ENCODE measurements around the gene GNPTG. TPM values are rescaled to one million over a fixed set of nuclear protein-coding genes. Genes with fewer than 3 reads are reported as not detected.

The GNPTG gene
- total RNA-seq, 4 donors from 2014 or later, result 53.8 to 130 (median 79.1) TPM

DNA sequence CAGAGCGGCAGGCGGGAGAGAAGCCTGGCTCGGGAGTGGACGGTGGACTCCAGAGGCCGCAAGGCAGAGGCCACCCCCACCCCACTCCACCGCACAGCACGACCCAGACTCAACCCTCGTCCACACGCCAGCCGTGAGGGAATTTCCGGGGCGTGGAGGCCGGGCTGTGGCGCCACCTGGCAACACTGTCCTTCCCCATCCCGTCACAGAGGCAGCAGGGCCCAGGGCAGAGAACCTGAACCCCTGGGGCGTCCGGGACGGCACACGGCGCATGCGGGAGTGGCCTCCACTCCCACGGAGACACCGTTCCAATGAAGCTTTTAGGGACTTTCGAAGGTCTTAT, 23.5 kb downstream of the GNPTG start:
- in situ Hi-C loops (cut with MboI; ENCODE audit: low pct_ligation_motif_present in 1 of 4, low pct_unique_long_range_greater_than_20kb in 1 of 4, low sequenced_read_pairs in 3 of 4) (no loop called here), intact Hi-C loops (cut with DNase I; ENCODE audit: low total_unique reads) (no loop called here)
- TF ChIP-seq POLR2A (IDR thresholded peaks at IDR 0.05), result no peak
- TF ChIP-seq EP300 (IDR thresholded peaks at IDR 0.05; ENCODE audit: low read depth), result no peak
- TF ChIP-seq POLR2AphosphoS5 (IDR thresholded peaks at IDR 0.05), result no peak
- TF ChIP-seq, protein P1, sequence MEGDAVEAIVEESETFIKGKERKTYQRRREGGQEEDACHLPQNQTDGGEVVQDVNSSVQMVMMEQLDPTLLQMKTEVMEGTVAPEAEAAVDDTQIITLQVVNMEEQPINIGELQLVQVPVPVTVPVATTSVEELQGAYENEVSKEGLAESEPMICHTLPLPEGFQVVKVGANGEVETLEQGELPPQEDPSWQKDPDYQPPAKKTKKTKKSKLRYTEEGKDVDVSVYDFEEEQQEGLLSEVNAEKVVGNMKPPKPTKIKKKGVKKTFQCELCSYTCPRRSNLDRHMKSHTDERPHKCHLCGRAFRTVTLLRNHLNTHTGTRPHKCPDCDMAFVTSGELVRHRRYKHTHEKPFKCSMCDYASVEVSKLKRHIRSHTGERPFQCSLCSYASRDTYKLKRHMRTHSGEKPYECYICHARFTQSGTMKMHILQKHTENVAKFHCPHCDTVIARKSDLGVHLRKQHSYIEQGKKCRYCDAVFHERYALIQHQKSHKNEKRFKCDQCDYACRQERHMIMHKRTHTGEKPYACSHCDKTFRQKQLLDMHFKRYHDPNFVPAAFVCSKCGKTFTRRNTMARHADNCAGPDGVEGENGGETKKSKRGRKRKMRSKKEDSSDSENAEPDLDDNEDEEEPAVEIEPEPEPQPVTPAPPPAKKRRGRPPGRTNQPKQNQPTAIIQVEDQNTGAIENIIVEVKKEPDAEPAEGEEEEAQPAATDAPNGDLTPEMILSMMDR (IDR thresholded peaks at IDR 0.05), result no peak
- Histone ChIP-seq H3K27ac (no peak overlapping the region), H3K4me3 (no peak overlapping the region), H3K27me3 (no peaks in the 10 kb centered on the region), H3K9me3 (no peaks in the 10 kb centered on the region), H3K36me3 (peaks cover 0 to under 1% (median 0%) of the 10 kb centered on the region in 4 donors), H3K4me1 (peaks cover 10 to 19% (median 15%) of the 10 kb centered on the region in 4 donors)
- DNase-seq, result no peak
- WGBS, 2 donors (ENCODE audit: low coverage in 1 of 2), result 86% methylated on average over 22 of the region's 24 CpGs; no CpG with 5 or more reads in 1 of the 2 donors

DNA sequence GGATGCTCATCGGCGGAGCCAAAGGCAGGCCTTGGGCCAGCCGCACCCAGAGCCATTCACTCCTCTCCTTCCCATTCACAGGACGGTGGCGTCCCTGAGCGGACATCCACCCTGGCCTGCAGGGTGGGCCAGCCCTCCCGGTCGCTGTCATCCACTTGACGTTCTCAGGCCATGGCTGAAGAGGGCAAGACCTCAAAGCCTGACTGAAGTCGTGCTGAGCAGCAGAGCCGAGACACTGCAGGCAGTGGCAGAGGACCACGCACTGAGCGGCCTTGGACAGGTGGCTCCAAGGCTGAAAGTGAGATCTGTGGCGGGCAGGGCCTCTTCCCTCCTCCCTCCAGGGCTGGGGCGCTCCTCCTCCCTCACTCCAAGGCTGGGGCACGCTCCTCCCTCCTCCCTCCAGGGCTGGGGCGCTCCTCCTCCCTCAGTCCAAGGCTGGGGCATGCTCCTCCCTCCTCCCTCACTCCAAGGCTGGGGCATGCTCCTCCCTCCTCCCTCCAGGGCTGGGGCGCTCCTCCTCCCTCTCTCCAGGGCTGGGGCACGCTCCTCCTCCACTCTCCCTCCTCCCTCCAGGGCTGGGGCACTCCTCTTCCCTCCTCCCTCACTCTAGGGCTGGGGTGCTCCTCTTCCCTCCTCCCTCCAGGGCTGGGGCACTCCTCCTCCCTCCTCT, 24.1 kb downstream of the GNPTG start:
- 94% methylated on average over 19 of the region's 19 CpGs; no CpG with 5 or more reads in 1 of the 2 donors for WGBS, 2 donors (ENCODE audit: low coverage in 1 of 2)
- DNase-seq, result no peak
- Histone ChIP-seq H3K4me3 (no peak overlapping the region), H3K9me3 (no peaks in the 10 kb centered on the region), H3K27ac (no peak overlapping the region), H3K36me3 (no peaks in the 10 kb centered on the region), H3K27me3 (no peaks in the 10 kb centered on the region), H3K4me1 (peaks cover 10 to 19% (median 15%) of the 10 kb centered on the region in 4 donors)
- TF ChIP-seq, protein P1 (IDR thresholded peaks at IDR 0.05), result no peak
- TF ChIP-seq POLR2A (IDR thresholded peaks at IDR 0.05) (no peak), POLR2AphosphoS5 (IDR thresholded peaks at IDR 0.05) (no peak), EP300 (IDR thresholded peaks at IDR 0.05; ENCODE audit: low read depth) (no peak)
- intact Hi-C loops (cut with DNase I; ENCODE audit: low total_unique reads) (no loop called here), in situ Hi-C loops (cut with MboI; ENCODE audit: low pct_ligation_motif_present in 1 of 4, low pct_unique_long_range_greater_than_20kb in 1 of 4, low sequenced_read_pairs in 3 of 4) (no loop called here)

DNA sequence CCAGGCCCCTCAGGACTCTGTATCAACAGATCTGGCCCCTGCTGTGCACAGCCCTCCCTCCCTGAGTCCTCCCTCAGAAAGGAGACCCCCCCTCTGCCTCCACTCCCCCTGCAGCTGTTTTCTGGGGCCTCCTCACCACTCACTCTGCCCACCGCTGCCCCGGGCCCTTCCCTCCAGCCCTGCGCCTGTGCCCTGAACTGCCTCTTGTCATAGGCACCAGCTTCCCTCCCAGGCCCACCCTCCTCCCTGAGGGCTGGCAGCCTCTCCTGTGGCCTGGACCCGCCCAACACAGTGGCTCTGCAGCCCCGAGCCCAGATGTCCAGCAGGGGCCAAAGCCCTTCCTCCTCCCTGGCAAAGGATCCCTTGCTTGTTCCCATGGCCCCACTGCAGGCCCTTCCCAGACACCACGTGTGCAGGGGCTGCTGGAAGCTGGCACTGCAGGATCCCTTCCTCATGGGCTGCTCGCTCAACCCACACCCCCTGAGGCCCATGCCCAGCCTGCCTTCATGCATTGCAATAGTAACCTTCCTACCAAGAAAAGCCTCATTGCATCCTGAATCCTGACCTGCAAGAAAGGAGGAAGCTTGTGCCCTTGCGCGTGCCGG, 25.8 kb downstream of the GNPTG start:
- H3K4me1 ChIP-seq, result peaks cover 10 to 19% (median 15%) of the 10 kb centered on the region in 4 donors
- WGBS, 2 donors (ENCODE audit: low coverage in 1 of 2), result 94% methylated on average over 10 of the region's 10 CpGs; no CpG with 5 or more reads in 1 of the 2 donors
- H3K27me3 ChIP-seq, result no peaks in the 10 kb centered on the region
- DNase-seq, result no peak
- H3K9me3 ChIP-seq, result no peaks in the 10 kb centered on the region
- H3K27ac ChIP-seq, result no peak overlapping the region
- in situ Hi-C loops (cut with MboI; ENCODE audit: low pct_ligation_motif_present in 1 of 4, low pct_unique_long_range_greater_than_20kb in 1 of 4, low sequenced_read_pairs in 3 of 4) (no loop called here), intact Hi-C loops (cut with DNase I; ENCODE audit: low total_unique reads) (no loop called here)
- H3K4me3 ChIP-seq, result no peak overlapping the region
- H3K36me3 ChIP-seq, result peaks cover 0 to 7% (median 0%) of the 10 kb centered on the region in 4 donors
- TF ChIP-seq, protein P1 (IDR thresholded peaks at IDR 0.05), result no peak
- TF ChIP-seq POLR2A (IDR thresholded peaks at IDR 0.05) (no peak), POLR2AphosphoS5 (IDR thresholded peaks at IDR 0.05) (no peak), EP300 (IDR thresholded peaks at IDR 0.05; ENCODE audit: low read depth) (no peak)

DNA sequence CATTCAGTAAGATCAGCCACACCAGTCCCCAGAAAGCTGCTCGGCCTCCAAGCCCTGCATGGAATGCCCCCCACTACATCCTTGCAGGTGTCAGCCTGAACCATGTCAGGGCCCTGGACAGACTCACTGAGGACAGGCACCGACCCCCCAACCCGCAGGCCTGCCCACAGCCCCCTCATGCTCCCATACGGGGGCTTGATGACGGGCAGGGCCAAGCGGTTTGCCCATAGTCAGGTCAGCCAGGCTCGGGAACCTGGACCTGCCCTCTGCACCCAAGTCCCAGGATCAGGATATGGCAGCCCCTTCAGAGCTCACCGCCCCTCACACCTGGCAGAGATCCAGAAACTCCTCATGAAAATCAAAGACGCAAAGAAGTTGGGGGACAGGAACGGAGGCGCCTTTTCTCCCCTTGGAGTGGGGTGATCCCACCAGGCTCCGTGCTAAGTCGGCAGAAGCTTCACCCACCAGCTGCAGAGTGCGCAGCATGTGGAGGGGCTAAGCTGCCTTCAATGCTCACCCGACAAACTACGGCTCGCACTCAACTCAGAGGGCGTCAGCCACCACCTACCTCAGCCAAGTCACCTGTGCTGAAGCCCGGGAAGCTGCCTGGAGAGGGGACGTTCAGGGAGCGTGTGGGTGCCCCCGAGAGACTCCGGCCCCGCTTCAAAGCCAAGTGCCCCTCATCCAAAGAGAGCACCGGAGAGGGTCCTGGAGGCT, 26.5 kb downstream of the GNPTG start:
- 90% methylated on average over 18 of the region's 25 CpGs; no CpG with 5 or more reads in 1 of the 2 donors for WGBS, 2 donors (ENCODE audit: low coverage in 1 of 2)
- Histone ChIP-seq H3K36me3 (peaks cover 0 to 7% (median 0%) of the 10 kb centered on the region in 4 donors), H3K27ac (peak overlapping the region in 1 of 4 donors; percentile 80), H3K27me3 (no peaks in the 10 kb centered on the region), H3K9me3 (no peaks in the 10 kb centered on the region), H3K4me1 (peaks cover 10 to 19% (median 15%) of the 10 kb centered on the region in 4 donors), H3K4me3 (peak overlapping the region in 2 of 4 donors; percentile 52 to 60)
- DNase-seq, result no peak
- TF ChIP-seq POLR2AphosphoS5 (IDR thresholded peaks at IDR 0.05), result no peak
- no peak for TF ChIP-seq POLR2A (IDR thresholded peaks at IDR 0.05)
- TF ChIP-seq, protein P1 (IDR thresholded peaks at IDR 0.05), result no peak
- no peak for TF ChIP-seq EP300 (IDR thresholded peaks at IDR 0.05; ENCODE audit: low read depth)
- in situ Hi-C loops (cut with MboI; ENCODE audit: low pct_ligation_motif_present in 1 of 4, low pct_unique_long_range_greater_than_20kb in 1 of 4, low sequenced_read_pairs in 3 of 4) (no loop called here), intact Hi-C loops (cut with DNase I; ENCODE audit: low total_unique reads) (no loop called here)

Measured in transverse colon (tissue), 4 donors.